ENCODE data around the gene TTC22.

Gene TTC22

DNA sequence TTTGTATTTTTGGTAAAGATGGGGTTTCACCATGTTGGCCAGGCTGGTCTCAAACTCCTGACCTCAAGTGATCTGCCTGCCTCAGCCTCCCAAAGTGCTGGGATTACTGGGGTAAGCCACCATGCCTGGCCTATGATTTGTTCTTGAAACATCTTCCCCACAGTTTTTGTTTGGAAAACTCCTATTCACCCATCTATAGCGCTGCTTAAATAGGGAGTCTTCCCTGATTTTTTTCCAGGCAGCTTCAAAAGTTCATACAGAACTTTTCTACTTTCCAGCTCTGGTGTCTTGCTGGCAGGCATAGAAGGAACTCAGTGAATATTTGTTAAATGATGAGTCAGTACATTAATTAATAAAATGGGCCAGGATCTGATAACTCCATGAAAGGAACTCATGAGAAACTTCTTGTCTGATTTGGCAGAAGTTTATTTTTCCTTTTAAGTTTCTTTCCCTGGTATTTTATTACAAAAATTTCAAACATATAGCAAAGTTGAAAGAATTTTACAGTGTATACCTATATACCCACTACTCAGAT lies 33.0 kb upstream of the TTC22 start:
- no peak for DNase-seq (ENCODE audit: low read depth)

DNA sequence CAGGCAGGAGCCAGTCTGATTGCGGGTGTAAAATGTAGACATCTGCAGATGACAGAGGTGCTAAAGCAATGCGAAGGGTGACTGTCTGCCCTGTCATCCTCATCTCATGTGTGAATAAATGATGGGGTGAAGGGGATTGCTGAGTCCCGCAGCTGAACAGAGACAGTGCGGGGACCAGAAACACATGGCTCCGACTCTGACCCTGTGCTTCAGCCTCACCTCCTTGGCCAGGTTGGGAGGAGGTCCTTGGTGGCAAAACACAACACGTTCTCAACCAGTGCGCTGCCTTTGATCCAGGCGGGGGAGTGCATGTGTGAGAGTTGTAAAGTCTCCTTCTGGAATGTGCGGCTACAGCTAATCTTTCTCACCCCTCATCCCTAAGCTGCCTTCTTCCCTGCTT lies 32.0 kb upstream of the TTC22 start:
- DNase-seq (ENCODE audit: low read depth): no peak

DNA sequence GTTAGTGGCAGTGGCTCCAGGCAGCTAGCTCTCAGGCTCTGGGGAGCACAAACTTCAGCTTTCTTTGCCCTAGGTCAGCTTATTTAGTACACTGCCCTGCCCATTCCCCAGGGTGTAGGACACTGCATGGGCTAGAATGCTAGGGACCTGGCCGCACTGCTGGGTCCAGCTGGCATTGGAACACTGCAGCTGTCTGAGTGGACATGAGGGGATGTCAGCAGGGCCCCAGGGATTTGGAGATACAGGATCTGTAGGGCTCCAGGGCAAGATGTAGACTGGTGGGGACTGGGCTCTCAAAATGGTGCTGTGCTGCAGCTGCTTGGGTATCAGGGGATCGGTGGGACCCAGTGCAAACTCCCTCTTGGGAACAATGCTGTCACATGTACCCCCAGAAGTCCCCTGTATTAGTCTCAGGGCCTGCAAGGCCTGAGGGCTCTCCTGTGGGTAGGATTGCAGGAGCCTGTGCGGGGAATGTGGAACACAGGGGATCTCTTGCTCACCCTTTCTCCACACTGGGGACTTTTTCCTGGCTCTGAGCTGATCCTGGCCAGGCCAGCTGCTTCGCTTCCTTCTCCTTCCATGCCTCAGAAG lies 25.2 kb upstream of the TTC22 start:
- DNase-seq (ENCODE audit: low read depth): no peak

DNA sequence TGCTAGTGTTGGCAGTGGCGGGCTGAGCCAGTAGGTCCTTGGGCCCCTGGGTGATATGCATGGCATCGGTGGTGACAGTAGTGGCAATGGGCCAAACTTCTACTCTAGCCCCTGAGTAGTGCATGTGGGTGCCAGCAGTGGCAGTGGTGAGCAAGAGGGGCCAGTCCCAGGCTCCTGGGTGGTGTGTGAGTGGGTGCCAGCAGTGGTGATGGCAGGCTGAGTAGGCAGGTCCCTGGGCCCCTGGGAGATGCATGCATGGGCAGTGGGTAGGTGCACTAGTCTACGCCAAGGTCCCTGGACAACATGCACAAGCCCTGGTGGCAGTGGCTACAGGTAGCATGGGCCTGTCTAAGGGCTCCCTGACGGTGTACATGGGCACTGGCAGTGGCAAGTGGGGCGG lies 24.6 kb upstream of the TTC22 start:
- no peak for DNase-seq (ENCODE audit: low read depth)

DNA sequence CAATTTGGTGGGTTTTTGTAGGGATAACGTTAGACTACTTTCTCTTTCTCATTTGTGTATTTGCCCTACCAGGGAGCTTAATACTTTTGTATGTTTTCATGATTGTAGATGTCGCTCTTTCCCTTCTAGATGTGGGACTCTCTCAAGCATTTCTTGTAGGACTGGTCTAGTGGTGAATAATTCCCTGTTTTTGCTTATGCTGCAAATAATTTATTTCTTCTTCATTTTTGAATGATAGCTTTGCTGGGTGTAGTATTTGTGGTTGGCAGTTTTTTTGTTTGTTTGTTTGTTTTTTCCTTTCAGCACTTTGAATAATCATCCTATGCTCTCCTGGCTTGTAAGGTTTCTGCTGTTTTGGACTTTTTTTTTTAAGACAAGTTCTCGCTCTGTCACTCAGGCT lies 22.5 kb upstream of the TTC22 start:
- DNase-seq (ENCODE audit: low read depth): no peak

DNA sequence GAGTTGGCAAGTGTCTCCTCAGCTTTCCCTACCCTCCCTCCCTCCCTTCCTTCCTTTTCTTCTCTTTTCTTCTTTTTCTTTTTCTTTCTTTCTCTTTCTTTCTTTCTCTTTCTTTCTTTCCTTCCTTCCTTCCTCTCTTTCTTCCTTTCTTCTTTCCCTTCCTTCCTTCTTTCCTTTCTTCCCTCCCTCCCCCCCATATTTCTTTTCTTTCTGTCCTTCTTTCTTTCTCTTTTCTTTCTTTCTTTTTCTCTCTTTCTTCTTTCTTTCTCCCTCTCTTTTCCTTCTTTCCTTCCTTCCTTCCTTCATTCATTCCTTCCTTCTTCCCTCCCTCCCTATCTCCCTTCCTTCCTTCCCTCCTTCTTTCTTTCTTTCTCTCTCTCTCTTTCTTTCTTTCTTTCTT lies 18.6 kb upstream of the TTC22 start:
- DNase-seq (ENCODE audit: low read depth): no peak

DNA sequence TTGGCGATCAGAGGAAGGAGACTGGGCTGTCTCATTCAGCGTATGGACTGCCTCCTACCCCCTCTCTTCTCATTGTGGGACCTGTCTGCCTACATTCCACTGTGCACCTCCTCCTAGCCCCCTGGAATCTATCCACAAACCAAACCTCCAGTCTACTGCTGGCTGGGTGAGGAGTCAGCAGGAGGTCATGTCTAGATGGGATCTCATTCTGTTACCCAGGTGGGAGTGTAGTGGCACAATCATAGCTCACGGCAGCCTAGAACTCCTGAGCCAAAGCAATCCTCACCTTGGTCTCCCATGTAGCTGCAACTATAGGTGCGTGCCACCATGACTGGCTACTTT lies 18.0 kb upstream of the TTC22 start:
- DNase-seq (ENCODE audit: low read depth): no peak

DNA sequence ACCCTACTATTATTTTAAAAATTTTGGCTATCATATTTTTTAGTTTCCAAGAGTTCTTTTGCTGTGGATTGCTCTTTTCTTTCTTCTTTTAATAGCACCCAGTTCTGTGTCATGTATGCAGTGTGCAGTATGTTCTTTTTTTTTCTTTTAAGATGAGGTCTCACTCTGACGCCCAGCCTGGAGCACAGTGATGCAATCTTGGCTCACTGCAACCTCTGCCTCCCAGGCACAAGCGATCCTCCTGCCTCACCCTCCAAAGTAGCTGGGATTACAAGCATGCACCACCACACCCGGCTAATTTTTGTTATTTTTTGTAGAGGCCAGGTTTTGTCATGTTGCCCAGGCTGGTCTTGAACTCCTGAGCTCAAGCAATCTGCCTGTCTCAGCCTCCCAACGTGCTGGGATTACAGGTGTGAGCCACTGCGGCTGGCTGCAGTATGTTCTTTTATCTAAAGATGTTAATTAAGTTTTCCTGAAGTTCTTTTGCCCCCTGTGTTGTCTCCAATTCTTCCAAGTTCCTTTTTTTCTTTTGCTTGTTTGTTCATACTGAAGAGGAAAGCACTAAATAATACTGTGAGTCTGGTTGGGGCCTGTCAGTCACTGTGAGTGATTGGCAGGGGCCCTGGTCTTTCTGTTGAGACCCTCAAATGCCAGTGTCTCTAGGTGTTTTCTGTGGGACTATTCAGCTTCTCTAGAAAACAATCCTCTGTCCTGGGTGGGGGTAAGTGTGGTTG lies 17.5 kb upstream of the TTC22 start:
- DNase-seq (ENCODE audit: low read depth): no peak

DNA sequence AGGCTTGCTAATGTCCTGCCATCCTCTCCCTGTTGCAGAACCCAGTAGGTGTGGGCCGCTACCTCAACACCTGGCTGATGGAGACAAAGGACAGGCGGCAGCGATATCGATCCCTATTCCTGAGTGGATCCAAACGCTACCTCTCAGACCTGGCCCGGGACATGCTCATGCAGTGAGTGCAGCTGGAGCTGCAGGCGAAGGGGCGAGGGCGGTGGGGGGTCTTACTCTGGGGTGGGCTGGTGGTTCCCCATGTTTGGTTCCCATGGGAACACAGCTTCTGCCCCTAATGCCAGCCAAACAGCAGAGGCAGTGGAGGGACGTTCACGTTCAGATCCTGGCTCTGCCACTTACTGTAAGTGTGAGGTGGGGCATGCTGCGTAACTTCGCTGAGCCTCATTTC lies 15.8 kb upstream of the TTC22 start:
- no peak for DNase-seq (ENCODE audit: low read depth)

DNA sequence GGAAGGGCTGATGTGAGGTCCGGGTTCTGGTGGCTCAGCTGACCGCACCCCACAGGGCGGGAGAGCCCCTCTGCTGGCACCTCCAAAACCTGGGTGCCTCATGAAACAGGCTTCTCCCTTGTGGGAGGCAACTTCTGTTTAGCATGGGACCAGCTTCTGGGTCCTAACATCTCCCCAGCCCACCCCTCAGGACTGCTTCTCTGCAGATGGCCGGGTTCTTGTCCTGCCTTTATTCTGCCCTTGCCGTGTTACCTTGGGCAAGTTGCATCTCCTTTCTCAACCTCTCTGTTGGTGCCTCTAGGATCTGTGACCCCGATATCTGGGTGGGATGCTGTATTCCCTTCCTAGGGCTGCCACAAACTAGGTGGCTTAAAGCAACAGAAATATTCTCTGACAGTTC lies 15.0 kb upstream of the TTC22 start:
- DNase-seq (ENCODE audit: low read depth): no peak

DNA sequence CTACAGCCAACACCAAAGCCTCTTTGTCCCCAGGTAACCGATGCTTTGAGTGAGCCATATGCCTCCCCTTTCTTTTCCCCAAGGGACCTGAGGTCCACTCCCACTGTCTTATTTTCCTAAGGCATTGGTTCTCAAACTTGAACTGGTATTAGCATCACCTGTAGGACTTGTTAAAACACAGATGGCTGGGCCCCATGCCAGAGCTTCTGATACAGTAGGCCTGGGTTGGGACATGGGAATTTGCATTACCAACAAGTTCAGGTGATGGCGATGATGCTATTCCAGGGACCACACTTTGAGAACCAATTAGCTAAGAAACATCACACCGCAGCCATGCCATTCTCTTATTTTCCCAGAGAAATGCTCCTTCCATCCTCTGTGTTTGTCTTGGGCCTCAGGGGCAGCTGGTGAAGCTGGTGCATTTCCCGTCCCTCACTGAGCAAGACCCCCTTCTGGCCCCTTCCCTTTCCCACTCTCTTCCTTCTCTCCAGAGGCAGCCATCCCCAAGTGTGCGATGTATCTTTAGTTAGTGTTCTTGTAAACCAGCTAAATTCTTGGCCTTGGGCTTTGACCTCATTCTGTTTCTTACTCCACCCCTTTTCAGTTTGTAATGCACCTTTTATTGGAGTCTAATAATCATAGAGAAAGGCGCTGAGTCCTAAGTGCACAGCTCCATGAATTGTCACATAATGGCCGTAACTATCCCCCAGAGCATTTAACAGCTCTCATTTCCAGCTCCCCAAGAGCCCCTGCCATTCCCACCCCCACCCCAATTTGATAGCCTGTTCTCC lies 14.2 kb upstream of the TTC22 start:
- DNase-seq (ENCODE audit: low read depth): no peak

DNA sequence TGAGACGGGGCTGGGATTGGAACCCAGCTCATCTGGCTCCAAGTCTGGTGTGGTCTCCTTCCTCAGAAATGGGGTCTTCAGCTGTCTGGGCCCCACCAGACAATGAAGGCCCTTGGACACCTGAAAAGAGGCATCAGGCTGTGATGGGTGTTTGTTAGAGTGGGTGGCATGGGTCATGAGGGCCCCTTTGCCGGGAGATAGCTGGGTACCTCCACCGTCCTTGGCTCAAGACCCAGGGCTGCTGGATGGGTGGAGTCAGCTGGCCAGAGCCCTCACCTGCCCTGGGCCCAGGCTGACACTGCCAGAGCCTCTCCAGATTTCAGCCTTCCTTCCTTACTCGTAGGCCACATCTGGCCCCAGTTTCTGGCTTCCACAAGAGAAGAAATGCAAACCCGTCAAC lies 13.4 kb upstream of the TTC22 start:
- no peak for DNase-seq (ENCODE audit: low read depth)

DNA sequence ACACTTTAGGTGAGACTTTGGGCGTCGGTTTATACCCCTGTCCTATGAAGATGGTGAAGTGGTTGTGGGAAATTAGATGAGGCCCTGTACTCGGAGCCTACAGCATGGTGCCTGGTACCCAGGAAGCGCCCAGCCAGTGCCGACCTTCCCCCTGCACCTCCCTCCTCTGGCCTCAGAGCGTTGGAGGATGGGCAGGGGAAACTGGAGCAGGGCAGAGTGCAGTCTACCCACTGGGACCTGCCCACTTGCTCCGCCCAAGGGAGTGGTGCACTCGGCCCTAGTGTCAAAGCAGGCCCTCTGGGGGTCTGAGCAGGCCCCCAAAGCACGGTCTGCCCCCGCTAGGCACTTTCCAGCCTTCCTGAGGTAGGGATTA lies 13.0 kb upstream of the TTC22 start:
- no peak for DNase-seq (ENCODE audit: low read depth)

DNA sequence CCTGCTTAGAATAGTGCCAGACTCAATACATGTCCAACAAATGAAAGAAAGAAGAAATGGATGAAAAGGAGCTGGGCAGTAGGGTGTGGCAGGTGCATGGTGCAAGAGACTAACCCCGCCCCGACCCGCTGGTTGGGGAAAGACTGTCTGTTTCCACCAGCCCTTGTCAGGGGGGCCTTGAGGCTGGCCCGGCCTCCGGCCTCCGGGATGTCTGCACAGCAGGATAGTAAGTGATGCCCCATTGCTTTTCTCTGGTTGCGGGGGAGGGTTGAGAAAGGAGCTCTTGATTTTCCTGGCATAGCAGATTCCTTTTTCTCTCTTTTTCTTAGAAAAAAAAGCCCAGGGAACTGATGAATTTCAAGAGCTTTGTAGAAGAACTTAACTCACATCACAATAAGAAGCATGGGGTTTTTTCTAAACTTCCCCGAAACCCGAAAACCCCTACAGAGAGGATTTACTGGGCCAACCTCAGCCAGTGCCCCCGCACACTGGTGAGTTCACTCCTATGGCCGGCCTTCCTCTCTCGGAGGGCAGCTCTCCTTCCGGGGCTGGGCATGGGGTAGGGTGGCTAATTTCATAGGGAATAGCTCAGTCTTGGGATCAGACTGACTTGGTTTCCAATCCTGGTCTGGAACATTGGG lies 12.5 kb upstream of the TTC22 start:
- DNase-seq (ENCODE audit: low read depth): no peak

DNA sequence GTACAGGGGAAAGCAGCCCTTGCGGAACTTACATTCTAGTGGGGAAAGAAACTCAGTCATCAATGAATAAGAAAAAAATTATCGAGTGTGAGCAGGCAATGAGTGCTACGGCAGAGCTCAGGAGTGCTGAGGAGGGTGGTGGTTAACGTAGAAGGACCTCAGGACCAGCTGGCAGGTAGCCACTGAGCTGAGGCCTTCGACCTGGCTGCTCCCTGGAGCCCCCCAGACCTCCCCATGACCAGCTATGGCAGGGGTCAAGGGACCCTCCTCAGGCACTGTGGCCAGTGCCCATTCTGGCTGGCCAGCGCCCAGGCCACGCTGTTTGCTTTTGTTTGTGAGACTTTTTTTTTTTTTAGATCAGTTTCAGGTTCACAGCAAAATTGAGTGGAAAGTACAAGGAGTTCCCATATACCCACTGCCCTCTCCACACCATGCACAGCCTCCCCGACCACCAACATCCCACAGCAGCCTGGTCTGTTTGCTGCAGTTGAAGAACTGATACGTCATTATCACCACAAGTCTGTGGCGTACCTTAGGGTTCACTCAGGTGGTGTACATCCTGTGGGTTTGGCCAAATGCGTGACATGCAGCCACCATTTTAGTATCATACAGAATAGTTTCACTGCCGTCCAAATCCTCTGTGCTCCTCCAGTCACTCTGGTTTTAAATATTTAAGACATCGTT lies 11.8 kb upstream of the TTC22 start:
- DNase-seq (ENCODE audit: low read depth): no peak

DNA sequence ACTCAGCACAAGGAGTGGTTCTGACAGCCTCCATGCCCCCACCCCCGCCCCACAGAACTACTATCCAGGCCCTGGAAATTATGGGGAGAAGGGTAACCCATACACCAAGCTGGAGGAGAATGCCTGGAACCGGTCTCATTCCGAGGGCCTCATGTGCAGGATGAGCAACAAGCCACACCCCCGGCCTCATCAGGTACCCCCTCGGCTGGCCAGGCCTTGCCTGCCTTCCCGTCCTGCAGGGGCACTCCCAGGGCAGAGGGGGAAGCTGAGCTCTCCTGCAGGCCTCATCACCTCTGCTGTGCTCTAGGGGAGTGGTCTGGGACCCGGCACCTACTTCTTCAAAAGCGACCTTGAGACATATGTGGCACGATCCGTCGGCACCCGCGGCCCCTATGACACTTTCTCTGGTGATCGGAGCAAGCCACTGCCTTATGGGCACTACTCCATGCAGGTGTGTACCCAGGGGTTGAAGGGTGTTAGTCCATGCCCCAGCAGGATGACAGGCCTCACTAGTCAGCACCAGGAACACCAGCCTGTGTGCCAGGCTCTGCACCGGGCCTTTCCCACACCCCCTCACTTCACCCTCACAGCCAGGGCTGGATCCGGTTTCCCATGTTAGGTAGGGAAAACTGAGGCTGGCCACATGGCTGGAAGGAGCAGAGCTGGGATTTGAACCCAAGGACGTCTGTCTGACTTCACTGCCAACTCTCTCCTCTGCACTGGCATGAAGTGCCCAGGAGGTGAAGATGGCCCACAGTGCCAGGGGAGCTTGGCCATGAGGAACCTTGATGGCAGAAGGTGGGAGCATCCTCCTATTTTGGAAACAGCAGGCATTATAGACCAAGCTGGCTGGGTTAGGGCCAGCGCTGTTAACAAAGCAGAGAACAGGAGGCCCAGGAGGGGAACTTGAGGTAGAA lies 10.9 kb upstream of the TTC22 start:
- DNase-seq (ENCODE audit: low read depth): no peak

DNA sequence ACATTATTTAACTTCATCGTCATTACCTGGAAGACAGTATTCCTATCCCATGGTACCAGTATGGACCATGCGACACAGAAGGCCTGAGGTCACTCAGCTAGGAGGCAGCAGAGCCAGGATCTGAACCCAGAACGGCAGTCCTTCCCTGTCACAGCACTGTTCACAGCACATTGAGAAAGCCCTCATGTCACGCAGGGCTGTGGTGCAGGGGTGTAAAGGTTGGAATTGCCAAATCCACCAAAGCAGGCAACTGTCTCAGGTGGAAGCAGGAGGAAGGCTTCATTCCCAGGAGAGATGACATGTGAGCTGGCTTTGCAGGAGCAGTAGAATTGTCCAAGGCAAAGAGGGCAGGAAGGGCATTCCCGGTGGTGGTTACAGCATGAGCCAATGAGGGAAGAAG lies 9.9 kb upstream of the TTC22 start:
- no peak for DNase-seq (ENCODE audit: low read depth)

DNA sequence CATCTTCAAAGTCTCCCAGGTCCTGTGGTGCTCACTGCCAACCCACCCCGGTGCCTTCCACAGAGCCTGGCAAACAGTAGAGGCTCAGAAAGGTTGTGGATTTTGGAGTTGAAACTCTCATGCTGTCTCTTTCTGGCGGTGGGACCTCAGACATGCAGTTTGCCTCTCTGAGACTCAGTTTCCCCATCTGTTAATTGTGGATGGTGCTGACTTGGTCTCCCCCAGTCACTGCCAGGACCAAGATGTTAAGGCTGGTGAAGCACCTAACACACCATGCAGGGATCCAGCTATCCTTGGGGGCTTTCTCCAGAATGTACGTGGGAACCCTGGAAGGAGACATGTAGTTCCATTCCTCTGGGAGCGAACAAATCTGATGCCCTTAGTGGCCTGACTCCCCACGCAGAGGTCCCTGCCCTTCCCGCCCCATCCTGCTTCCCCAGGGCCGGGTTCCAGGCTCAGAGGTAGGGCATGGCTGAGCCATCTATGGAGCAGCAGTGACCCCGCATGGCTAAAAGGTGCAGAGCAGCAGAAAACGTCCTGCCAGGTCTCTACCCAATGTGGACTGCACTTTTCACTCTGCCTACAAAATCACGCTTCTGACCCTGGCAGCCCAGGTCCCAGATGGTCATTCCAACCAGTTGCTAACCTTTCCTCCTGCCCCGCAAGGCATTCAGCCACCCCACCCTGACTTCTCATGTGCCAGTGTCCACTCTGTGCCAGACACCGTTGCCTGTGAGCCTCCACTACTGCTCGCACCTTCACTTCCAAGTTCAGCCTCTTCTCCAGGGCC lies 9.2 kb upstream of the TTC22 start:
- peak; percentile 38 for DNase-seq (ENCODE audit: low read depth)

DNA sequence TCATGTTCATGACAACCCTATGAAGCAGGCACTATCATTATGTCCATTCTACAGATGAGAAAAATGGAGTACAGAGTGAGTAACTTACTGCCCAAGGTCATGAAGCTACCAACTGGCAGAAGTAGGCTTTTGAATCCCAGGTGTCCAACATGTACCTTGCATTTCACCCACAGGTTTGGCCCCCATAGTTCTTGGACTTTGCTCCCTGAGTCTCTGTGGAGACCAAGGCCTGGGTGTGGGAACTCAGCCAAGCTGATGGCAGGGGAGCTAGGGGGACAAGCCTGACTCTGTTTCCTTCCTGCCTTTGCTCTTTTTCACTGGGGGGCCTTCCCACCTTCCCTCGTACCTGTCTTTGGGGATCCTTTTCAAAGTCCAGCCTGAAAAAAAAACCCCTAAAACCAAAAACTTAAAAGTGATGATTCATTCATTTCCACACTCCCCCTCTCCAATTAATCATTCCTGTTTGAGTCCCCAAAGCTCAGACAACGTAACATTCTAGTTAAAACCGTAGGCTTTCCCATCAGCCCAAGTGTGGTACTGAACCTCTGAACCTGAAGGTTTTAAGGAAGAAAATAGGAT lies 8.5 kb upstream of the TTC22 start:
- DNase-seq (ENCODE audit: low read depth): no peak

All from activated gamma-delta T cell treated with anti-CD3 and anti-CD28 coated beads, Interleukin-2, amount 50 U/mL, for 16 hours (primary cell).